ENCODE results near the gene MCM8. TPM values are rescaled to one million over a fixed set of nuclear protein-coding genes. Genes with fewer than 3 reads are reported as not detected.

MCM8 gene
- total RNA-seq, 4 donors from 2014 or later: 3.9 to 5.2 (median 4.5) TPM

DNA sequence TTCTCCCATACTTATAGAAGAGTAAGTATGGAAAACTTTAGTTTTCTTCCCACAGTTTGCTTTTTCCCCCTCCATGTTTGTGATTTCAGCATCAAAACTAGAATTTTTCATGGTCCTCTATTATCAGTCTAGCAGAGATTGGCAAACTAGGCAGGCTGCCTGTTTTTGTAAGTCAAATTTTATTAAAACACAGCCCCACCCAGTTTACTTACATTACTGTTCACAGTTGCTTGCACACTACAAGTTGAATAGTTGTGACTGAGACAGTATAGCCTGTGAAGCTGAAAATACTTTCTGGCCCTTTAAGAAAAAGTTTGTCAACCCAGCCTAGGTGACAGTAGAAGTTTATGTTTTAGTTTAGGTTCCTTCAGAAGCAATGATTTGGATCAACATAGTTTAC is 19.5 kb downstream of the MCM8 start:
- no peaks in the 10 kb centered on the region for H3K9me3 ChIP-seq
- TF ChIP-seq CTCF (IDR thresholded peaks at IDR 0.05) (no peak), POLR2A (IDR thresholded peaks at IDR 0.05) (no peak)
- H3K4me1 ChIP-seq: no peaks in the 10 kb centered on the region
- intact Hi-C loops (cut with DNase I): no loop called here
- DNase-seq: no peak
- H3K4me3 ChIP-seq (replicated peaks in 1 of 3): no peak overlapping the region
- H3K27ac ChIP-seq: no peak overlapping the region
- H3K36me3 ChIP-seq: peaks cover 0 to 6% of the 10 kb centered on the region in 2 donors
- H3K27me3 ChIP-seq: no peaks in the 10 kb centered on the region

GRCh38 chr20:5970381-5970780 is 19.9 kb downstream of the MCM8 start:
- intact Hi-C loops (cut with DNase I): no loop called here
- 95 to 100% methylated on average over 2 of the region's 2 CpGs for WGBS, 2 donors

GRCh38 chr20:5971203-5971602 is 20.8 kb downstream of the MCM8 start:
- Histone ChIP-seq H3K4me1 (no peaks in the 10 kb centered on the region), H3K36me3 (no peaks in the 10 kb centered on the region), H3K4me3 (replicated peaks in 1 of 3) (no peak overlapping the region), H3K27ac (no peak overlapping the region), H3K27me3 (no peaks in the 10 kb centered on the region), H3K9me3 (no peaks in the 10 kb centered on the region)
- intact Hi-C loops (cut with DNase I): no loop called here
- TF ChIP-seq POLR2A (IDR thresholded peaks at IDR 0.05): no peak
- TF ChIP-seq CTCF (IDR thresholded peaks at IDR 0.05): no peak
- no peak for DNase-seq

More at GRCh38 chr20:5970381-5970780, 19.9 kb downstream of the MCM8 start:
- Histone ChIP-seq H3K4me3 (replicated peaks in 1 of 3) (no peak overlapping the region), H3K9me3 (no peaks in the 10 kb centered on the region), H3K27ac (no peak overlapping the region), H3K36me3 (peaks cover 0 to 1% of the 10 kb centered on the region in 2 donors), H3K4me1 (no peaks in the 10 kb centered on the region), H3K27me3 (no peaks in the 10 kb centered on the region)
- peak in 1 of 2 donors; percentile 13 for DNase-seq
- no peak for TF ChIP-seq POLR2A (IDR thresholded peaks at IDR 0.05)
- TF ChIP-seq CTCF (IDR thresholded peaks at IDR 0.05): no peak

DNA sequence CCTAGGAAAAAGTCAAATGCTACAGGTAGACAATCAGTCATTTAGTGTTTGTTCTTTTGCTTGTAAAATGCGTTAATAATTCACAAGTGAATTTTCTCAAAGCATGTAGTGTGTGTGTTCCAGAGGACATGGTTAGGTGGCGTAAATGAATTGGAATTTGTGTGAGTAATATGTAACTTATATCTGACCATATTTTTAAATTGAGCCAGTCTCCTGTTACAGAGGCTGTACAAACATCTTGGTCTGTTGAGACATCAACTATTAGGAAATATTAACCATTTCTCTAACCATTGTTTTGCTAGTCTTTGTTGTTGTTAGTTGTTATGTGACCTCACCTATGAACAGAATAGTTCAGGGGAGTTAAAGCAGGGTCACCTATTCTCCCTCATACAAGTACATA is 22.7 kb downstream of the MCM8 start:
- no peaks in the 10 kb centered on the region for H3K27me3 ChIP-seq
- H3K27ac ChIP-seq: no peak overlapping the region
- no peak for TF ChIP-seq POLR2A (IDR thresholded peaks at IDR 0.05)
- no peak for TF ChIP-seq CTCF (IDR thresholded peaks at IDR 0.05)
- H3K9me3 ChIP-seq: no peaks in the 10 kb centered on the region
- 97 to 98% methylated on average over 2 of the region's 2 CpGs for WGBS, 2 donors
- H3K36me3 ChIP-seq: peaks cover 0 to 5% of the 10 kb centered on the region in 2 donors
- H3K4me1 ChIP-seq: no peaks in the 10 kb centered on the region
- DNase-seq: no peak
- intact Hi-C loops (cut with DNase I): no loop called here
- H3K4me3 ChIP-seq (replicated peaks in 1 of 3): no peak overlapping the region

DNA sequence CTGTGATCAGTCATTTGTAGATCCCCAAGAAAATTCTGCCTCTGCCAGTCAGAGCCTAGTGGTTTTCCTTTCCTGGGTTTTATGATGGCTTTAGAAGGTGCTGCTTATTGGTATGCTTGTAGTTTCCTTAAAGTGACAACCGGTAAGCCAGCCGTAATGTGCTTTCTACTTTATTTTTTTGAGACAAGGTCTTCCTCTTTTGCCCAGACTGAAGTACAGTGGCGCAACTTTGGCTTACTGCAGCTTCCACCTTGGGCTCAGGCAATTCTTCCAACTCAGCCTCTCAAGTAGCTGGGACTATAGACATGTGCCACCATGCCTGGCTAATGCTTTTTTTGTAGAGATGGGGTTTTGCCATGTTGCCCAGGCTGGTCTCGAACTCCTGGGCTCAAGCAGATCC is 23.5 kb downstream of the MCM8 start:
- H3K4me1 ChIP-seq: no peaks in the 10 kb centered on the region
- peaks cover 0 to 6% of the 10 kb centered on the region in 2 donors for H3K36me3 ChIP-seq
- H3K27me3 ChIP-seq: no peaks in the 10 kb centered on the region
- no peak overlapping the region for H3K27ac ChIP-seq
- intact Hi-C loops (cut with DNase I): no loop called here
- 95 to 98% methylated on average over 4 of the region's 4 CpGs for WGBS, 2 donors
- H3K4me3 ChIP-seq (replicated peaks in 1 of 3): no peak overlapping the region
- no peak for DNase-seq
- no peak for TF ChIP-seq POLR2A (IDR thresholded peaks at IDR 0.05)
- TF ChIP-seq CTCF (IDR thresholded peaks at IDR 0.05): no peak
- H3K9me3 ChIP-seq: no peaks in the 10 kb centered on the region

Measured in thyroid gland (tissue), 4 donors.